Neural cell (in vitro differentiated cells): ENCODE measurements around the gene PRAC1. TPM values are rescaled to one million over a fixed set of nuclear protein-coding genes. Genes with fewer than 3 reads are reported as not detected.

Source experiments
- H2AFZ ChIP-seq: fragments of 200-600, 300-800 bp; sonication (generic), shearing (Covaris generic); 2 replicates; pipeline ENCODE4 v1.6.0; 2014; ENCODE audit warnings: low read depth, mild to moderate bottlenecking, antibody characterized with exemption, low read length, moderate library complexity
- H3F3A ChIP-seq: fragments of 200-600 bp; shearing (Covaris generic); 2 replicates; pipeline ENCODE4 v1.6.1; 2016; ENCODE audit warnings: mild to moderate bottlenecking, moderate library complexity, mixed read lengths, antibody characterized with exemption, low read length; ENCODE audit not compliant: insufficient read depth, poor library complexity, severe bottlenecking
- H3K27ac ChIP-seq: fragments of 200-600, 300-800 bp; sonication (generic), shearing (Covaris generic); 2 replicates; pipeline ENCODE4 v1.5.1; 2014; ENCODE audit warnings: mild to moderate bottlenecking, low read length, moderate library complexity
- H3K27me3 ChIP-seq: fragments of 300-800, 200-600 bp; sonication (generic), shearing (Covaris generic); 2 replicates; pipeline ENCODE4 v1.6.0; 2014; ENCODE audit warnings: mild to moderate bottlenecking, low read depth, low read length, moderate library complexity; ENCODE audit not compliant: insufficient read depth
- H3K36me3 ChIP-seq: fragments of 300-800, 200-600 bp; sonication (generic), shearing (Covaris generic); 2 replicates; pipeline ENCODE4 v1.5.1; 2014; ENCODE audit warnings: mild to moderate bottlenecking, antibody characterized with exemption, low read length, moderate library complexity; ENCODE audit not compliant: insufficient read depth
- H3K4me2 ChIP-seq: fragments of 300-800, 200-600 bp; sonication (generic), shearing (Covaris generic); 2 replicates; pipeline ENCODE4 v1.6.0; 2014; ENCODE audit warnings: mild to moderate bottlenecking, low read length
- H3K4me3 ChIP-seq: fragments of 300-800, 200-600 bp; sonication (generic), shearing (Covaris generic); 2 replicates; pipeline ENCODE4 v1.5.1; 2014; ENCODE audit warnings: mild to moderate bottlenecking, low read length, moderate library complexity
- H3K79me2 ChIP-seq: fragments of 200-600 bp; shearing (Covaris generic); replicated peaks from 2 replicates; pipeline ENCODE4 v1.6.0; 2014; ENCODE audit warnings: mild to moderate bottlenecking, low read length, moderate library complexity; ENCODE audit not compliant: insufficient read depth
- H3K9ac ChIP-seq: fragments of 300-800, 200-600 bp; sonication (generic), shearing (Covaris generic); 2 replicates; pipeline ENCODE4 v1.6.1; 2016; ENCODE audit warnings: mild to moderate bottlenecking, low read length, mixed read lengths
- H3K9me2 ChIP-seq: fragments of 200-600 bp; shearing (Covaris generic); 2 replicates; pipeline ENCODE4 v1.6.1; 2016; ENCODE audit warnings: mild to moderate bottlenecking, low read length, mixed read lengths; ENCODE audit not compliant: insufficient read depth
- H3K9me3 ChIP-seq: fragments of 200-600, 300-800 bp; sonication (generic), shearing (Covaris generic); 2 replicates; pipeline ENCODE4 v1.6.1; 2016; ENCODE audit warnings: mild to moderate bottlenecking, mixed run types, low read length, moderate library complexity, mixed read lengths
- H4K20me1 ChIP-seq: fragments of 200-600 bp; shearing (Covaris generic); 2 replicates; pipeline ENCODE4 v1.6.1; 2016; ENCODE audit warnings: mild to moderate bottlenecking, mixed run types; ENCODE audit not compliant: insufficient read depth
- EP300 ChIP-seq: fragments of 450-650 bp; conservative IDR thresholded peaks from 2 replicates; pipeline ENCODE4 v1.6.1; 2014; ENCODE audit warnings: antibody characterized with exemption, mild to moderate bottlenecking, moderate library complexity; ENCODE audit not compliant: poor library complexity, severe bottlenecking
- EZH2 ChIP-seq: fragments of 200-600, 300-800 bp; shearing (Covaris generic), sonication (generic); IDR thresholded peaks from 2 replicates; pipeline ENCODE4 v1.6.1; 2014; ENCODE audit warnings: antibody characterized with exemption, low read length, borderline replicate concordance, mild to moderate bottlenecking; ENCODE audit not compliant: insufficient read depth, poor library complexity, severe bottlenecking
- MXI1 ChIP-seq: fragments of 450-650 bp; conservative IDR thresholded peaks from 2 replicates; pipeline ENCODE4 v1.6.1; 2014; ENCODE audit warnings: antibody characterized with exemption, mild to moderate bottlenecking; ENCODE audit not compliant: poor library complexity, severe bottlenecking
- POLR2AphosphoS5 ChIP-seq: IDR thresholded peaks from 2 replicates; pipeline ENCODE4 v1.6.1; 2012
- RAD21 ChIP-seq: fragments of 450-650 bp; conservative IDR thresholded peaks from 2 replicates; pipeline ENCODE4 v1.6.1; 2014; ENCODE audit warnings: antibody characterized with exemption, mild to moderate bottlenecking, moderate library complexity
- SMC3 ChIP-seq: fragments of 450-650 bp; conservative IDR thresholded peaks from 2 replicates; pipeline ENCODE4 v1.6.1; 2014; ENCODE audit warnings: antibody characterized with exemption, mild to moderate bottlenecking, moderate library complexity; ENCODE audit not compliant: poor library complexity
- TAF1 ChIP-seq: IDR thresholded peaks from 2 replicates; pipeline ENCODE4 v1.6.1; 2012; ENCODE audit warnings: low read depth
- polyA plus RNA-seq: library from polyadenylated mRNA; depleted of rRNA; stranded (reverse); fragments of >200 nt; gene quantifications from 2 replicates; pipeline ENCODE4 v1.2.3, GENCODE V29; 2014
- TF ChIP-seq, protein P1 (sequence below): fragments of 450-650 bp; IDR thresholded peaks from 2 replicates; pipeline ENCODE4 v1.5.1; 2014; ENCODE audit warnings: antibody characterized with exemption, mild to moderate bottlenecking, moderate library complexity; ENCODE audit not compliant: poor library complexity, severe bottlenecking
- TF ChIP-seq, protein P2 (sequence below): IDR thresholded peaks from 2 replicates; pipeline ENCODE4 v1.6.1; 2012; ENCODE audit warnings: borderline replicate concordance

The PRAC1 gene
- polyA plus RNA-seq, 1 donor from 2014 or later: not detected

GRCh38 chr17:48752399-48753288 lies 30.3 kb upstream of the PRAC1 start:
- Histone ChIP-seq H4K20me1 (no peaks in the 10 kb centered on the region), H3F3A (no peaks in the 10 kb centered on the region), H2AFZ (no peak overlapping the region), H3K27me3 (peaks cover 100% of the 10 kb centered on the region), H3K79me2 (no peaks in the 10 kb centered on the region), H3K4me3 (no peak overlapping the region), H3K27ac (no peak overlapping the region), H3K9me2 (no peaks in the 10 kb centered on the region), H3K9me3 (no peaks in the 10 kb centered on the region), H3K9ac (no peak overlapping the region), H3K4me2 (no peak overlapping the region), H3K36me3 (no peaks in the 10 kb centered on the region)
- TF ChIP-seq EZH2 (no peak), MXI1 (no peak), SMC3 (no peak), RAD21 (no peak), EP300 (no peak), POLR2AphosphoS5 (no peak), TAF1 (no peak)
- TF ChIP-seq, protein P1, sequence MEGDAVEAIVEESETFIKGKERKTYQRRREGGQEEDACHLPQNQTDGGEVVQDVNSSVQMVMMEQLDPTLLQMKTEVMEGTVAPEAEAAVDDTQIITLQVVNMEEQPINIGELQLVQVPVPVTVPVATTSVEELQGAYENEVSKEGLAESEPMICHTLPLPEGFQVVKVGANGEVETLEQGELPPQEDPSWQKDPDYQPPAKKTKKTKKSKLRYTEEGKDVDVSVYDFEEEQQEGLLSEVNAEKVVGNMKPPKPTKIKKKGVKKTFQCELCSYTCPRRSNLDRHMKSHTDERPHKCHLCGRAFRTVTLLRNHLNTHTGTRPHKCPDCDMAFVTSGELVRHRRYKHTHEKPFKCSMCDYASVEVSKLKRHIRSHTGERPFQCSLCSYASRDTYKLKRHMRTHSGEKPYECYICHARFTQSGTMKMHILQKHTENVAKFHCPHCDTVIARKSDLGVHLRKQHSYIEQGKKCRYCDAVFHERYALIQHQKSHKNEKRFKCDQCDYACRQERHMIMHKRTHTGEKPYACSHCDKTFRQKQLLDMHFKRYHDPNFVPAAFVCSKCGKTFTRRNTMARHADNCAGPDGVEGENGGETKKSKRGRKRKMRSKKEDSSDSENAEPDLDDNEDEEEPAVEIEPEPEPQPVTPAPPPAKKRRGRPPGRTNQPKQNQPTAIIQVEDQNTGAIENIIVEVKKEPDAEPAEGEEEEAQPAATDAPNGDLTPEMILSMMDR: no peak
- TF ChIP-seq, protein P2, sequence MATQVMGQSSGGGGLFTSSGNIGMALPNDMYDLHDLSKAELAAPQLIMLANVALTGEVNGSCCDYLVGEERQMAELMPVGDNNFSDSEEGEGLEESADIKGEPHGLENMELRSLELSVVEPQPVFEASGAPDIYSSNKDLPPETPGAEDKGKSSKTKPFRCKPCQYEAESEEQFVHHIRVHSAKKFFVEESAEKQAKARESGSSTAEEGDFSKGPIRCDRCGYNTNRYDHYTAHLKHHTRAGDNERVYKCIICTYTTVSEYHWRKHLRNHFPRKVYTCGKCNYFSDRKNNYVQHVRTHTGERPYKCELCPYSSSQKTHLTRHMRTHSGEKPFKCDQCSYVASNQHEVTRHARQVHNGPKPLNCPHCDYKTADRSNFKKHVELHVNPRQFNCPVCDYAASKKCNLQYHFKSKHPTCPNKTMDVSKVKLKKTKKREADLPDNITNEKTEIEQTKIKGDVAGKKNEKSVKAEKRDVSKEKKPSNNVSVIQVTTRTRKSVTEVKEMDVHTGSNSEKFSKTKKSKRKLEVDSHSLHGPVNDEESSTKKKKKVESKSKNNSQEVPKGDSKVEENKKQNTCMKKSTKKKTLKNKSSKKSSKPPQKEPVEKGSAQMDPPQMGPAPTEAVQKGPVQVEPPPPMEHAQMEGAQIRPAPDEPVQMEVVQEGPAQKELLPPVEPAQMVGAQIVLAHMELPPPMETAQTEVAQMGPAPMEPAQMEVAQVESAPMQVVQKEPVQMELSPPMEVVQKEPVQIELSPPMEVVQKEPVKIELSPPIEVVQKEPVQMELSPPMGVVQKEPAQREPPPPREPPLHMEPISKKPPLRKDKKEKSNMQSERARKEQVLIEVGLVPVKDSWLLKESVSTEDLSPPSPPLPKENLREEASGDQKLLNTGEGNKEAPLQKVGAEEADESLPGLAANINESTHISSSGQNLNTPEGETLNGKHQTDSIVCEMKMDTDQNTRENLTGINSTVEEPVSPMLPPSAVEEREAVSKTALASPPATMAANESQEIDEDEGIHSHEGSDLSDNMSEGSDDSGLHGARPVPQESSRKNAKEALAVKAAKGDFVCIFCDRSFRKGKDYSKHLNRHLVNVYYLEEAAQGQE: no peak

DNA sequence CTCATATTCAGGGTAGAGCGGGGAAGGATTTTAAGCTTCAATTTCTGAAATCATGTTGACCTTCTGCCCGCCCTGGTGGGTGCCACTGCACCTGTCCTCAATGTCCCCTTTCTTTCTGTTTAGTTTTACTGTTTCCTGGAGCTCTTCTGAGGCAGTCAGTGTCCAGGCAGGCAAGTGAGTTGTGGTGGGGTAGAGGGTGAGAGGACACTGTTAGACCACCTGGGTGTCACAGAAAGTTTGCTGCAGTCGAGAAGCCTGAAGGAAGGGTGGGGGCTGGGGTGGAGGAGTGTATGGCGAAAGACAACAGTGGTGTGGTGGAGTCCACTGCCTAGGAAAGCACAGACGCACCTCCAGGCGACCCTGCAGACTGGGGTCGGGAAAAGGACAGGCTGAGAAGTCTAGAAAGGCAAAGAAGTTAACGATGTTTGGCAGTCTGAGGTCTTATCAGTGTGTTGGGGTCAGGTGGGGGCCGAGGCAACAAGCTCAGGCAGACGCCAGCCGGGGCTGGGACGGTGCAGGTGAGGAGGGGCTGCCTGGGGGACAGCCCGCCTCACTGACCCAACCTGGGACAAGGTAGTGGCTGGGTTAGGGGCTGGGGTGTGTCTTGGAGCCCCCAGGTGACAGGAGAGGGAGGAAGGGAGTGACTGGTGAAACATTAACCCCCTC lies 29.5 kb upstream of the PRAC1 start:
- Histone ChIP-seq H3K4me3 (no peak overlapping the region), H3K27ac (no peak overlapping the region), H3K4me2 (no peak overlapping the region), H3F3A (no peaks in the 10 kb centered on the region), H3K9ac (no peak overlapping the region), H3K9me3 (no peaks in the 10 kb centered on the region), H3K27me3 (peaks cover 100% of the 10 kb centered on the region), H4K20me1 (no peaks in the 10 kb centered on the region), H3K9me2 (no peaks in the 10 kb centered on the region), H3K36me3 (no peaks in the 10 kb centered on the region), H2AFZ (no peak overlapping the region), H3K79me2 (no peaks in the 10 kb centered on the region)
- TF ChIP-seq, protein P2: no peak
- TF ChIP-seq, protein P1: no peak
- no peak for TF ChIP-seq POLR2AphosphoS5
- TF ChIP-seq SMC3: no peak
- TF ChIP-seq MXI1: no peak
- no peak for TF ChIP-seq EP300
- no peak for TF ChIP-seq EZH2
- no peak for TF ChIP-seq TAF1
- no peak for TF ChIP-seq RAD21
